HG02642 (cell line): ENCODE measurements around the gene LRP1B.

Source experiments
- ATAC-seq: cut with Tn5 transposase; IDR thresholded peaks from one replicate; pipeline ENCODE4 v1.9.1; 2021; ENCODE audit warnings: mild to moderate bottlenecking; ENCODE audit not compliant: unreplicated experiment, poor library complexity

The LRP1B gene

DNA sequence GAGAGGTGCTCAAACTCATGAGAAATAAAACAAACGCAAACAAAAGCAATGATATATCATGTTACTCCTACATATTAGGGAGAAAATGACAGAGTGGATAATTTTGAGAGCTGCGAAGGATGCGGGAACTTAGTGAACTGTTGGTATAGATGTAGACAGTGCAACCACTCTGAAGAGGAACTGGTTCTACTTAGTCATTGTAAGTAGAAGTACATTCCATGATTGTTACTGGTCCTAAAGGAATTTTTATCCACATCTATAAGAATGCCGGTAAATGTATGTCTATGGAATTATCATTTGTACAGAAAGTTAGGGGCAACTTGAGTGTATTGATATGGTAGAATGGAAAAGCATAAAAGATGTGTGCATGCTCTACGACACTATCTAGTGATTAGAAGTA lies 1238.4 kb downstream of the LRP1B start:
- no peak for ATAC-seq

DNA sequence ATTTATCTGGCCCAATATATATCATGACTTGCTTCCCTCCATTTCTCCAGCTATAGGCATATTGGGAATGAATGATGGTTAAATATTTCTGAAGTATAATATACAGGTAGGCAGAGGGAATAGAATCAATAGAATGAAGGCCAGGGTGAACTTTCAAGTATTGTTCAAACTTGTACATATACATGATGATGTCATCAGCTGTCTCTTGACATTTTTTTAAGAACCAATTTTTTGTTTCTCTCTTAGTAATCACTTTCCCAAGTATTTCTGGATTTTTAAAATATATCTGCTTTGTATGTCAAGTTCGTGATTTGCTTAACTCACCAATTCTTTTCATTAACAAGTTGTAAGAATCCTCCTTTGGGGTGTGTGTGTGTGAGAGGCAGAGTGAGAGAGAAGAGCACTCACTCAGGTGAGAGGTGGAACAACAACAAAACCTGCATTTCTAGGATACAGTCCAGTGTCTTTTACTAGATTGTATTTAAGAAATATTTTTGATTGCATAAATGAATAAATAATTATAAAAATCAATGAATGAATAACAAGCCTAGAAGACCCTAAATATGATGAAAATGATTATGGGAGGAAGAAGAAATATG lies 1239.1 kb downstream of the LRP1B start:
- ATAC-seq: no peak

DNA sequence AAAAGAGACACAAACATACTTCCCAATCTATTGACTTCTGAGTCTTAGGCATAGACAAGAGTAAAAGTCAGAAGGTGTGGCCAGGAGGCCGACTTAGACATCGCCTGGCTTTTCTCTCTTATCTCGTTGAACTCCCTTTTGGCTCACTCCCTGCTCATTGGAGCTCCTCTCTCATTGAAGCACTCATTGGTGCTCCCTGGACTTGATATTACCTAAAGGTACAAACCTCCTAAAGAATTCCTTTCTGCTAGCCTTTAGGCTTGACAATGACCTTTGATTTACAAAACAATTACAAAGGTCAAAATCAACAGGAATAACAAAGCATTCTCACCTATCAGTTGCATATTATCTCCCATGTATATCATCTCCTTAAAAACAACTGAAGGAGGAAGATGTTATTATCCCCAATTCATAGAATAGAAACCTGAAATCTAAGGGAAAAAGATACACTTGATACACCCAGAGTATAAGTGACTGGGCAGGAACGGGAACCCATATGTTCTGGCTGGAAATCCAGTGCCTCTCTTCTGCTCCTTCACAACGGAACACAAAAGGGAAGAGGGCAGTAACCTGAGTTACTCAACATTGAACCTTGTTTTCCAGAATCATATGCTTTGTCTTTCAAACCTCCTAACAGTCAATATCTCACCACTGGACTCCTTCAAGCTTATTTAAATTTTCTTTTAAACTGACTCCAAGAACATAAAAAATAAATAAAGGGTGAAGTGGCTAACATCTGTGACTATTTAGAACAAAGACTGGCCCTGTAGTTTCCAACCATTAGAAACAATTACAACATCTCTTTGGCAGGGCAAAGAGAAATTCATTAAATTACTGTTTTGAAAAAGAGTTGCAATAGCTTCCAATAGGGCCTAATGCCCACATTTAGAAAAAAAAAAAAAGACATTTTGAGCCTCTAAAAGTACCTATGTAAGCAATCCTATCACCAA lies 1247.9 kb downstream of the LRP1B start:
- no peak for ATAC-seq

DNA sequence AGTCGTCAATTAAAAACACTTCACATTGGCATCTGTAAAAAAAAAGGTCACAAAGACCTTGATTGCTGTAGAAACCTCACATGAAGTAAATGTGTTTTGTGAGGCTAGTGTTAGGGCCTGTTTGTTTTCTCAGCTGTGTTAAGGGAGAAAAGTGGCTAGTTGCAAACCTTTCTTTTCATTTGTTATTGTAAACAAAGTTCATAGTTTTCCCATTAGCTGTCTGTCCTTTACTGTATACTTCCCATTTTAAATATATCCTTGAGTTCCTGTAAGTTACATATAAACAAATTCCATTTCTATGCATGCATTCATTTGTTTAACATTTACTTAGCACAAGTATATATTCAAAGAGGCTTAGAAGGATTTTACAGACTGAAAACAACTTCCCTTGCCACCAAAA lies 1250.2 kb downstream of the LRP1B start:
- no peak for ATAC-seq

DNA sequence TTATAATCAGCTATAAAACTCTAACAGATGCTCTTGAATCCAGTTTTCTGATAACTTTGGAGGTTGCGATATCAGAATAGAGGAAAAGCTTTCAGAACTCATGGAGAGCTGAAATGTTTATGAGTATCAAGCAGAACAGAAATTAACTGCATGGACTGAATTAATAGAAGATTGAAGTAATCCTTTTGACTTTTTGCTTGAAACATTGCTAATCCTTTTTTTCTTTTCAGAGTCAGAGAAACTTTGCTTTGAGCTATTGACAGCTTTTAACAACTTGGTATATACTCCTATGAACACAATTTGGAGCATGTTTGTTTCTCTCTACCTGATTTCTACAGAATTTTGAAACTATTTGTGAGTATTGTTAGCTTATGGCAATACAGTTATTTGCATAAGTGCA lies 1254.8 kb downstream of the LRP1B start:
- no peak for ATAC-seq

DNA sequence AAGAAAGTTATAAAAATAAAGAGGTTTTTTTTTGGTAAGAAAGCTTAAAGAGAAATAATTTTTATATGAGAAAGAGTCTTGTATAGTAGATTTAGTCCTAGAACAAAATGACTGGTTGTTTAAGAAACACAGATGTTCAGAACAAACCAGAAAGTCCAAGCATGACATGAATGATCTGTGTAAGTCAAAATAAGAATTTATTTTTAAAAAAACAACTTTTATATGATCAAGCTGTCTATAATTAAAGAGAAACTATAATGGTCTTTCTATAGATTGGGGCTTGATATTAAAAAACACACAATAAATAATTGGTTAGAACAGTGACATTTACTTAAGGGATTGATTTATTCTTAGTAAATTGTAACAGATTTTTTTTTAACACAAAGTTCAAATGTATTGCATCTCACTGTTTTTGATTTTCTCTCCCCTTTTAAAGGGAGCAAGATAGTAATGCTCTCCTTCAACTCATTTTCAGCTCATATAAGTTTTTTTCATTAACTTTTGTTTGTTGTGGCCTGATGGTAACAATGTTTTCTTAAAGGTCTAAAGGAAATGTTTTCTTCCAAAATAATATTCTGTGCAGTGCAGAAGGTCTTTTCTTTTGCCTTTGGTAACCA lies 1256.8 kb downstream of the LRP1B start:
- ATAC-seq: no peak

DNA sequence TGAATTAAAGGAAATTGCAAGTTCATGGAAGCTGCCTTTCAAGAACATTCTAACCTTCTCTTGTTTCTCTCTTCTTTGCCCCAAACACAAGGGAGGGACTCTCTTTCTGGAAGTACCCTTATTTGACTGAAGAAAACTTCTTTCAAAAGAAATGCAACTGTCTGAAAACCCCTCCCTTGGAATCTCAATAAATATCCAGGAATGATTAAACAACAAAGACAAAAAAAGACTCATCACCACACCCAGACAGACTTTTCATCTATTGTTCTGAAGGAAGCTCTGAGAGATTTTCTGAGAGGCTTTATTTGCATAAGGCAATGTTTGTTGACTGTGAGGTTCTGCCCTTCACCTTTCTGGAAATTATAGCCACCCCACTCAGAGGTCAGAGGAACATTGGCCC lies 1260.9 kb downstream of the LRP1B start:
- ATAC-seq: no peak

DNA sequence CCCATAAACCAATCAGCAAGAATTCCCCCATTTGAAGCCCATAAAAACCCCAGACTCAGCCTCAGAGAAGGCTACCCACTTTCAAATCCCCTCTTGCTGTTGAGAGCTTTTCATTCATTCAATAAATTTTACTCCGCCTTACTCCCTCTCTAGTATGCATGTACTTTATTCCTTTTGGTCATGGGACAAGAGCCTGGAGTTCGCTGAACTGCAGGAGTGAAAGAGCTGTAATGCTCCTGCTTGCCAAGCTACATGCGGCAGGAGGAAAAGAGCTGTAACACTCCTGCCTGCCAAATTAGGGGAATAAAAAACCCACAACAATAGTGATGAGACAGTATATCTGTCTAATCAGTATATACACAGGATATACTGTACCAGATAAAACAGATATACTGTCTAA lies 1261.7 kb downstream of the LRP1B start:
- ATAC-seq: no peak

DNA sequence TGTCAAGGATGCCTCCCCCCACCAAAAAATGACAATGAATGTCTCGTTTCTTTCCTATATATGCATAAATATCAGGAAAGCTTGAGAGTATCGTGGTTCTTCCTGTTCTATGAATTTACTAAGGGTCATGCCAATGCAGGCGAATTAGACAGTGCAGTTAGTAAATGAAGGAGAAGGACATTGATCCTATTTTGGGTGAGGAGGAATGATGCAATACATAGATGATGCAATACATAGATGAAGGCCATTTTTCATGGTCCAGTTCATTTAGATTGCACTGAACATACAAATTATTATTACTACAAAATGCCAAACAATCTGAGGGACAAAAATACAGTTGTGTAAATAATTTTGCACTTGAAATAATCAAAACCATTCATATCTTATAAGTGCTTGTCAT lies 1265.0 kb downstream of the LRP1B start:
- ATAC-seq: no peak

DNA sequence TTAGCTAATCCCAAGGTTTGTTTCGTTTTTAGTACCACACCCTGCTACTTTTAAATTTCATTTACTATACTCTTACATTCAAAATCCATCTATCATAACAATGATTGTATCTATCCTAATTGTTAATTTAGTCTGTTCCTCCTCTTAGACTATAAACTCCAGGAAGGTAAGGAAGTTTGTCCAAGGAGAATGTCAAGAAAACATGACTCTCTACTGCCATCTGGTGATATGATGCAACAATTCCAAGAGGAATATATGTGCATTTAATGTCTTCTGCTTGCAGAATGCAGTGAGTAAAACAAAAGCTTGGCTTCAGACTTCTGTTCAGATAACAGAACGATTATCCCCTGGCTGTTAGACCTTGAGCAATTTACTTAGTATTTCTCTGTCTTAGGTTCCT lies 1267.1 kb downstream of the LRP1B start:
- ATAC-seq: peak; percentile 64

DNA sequence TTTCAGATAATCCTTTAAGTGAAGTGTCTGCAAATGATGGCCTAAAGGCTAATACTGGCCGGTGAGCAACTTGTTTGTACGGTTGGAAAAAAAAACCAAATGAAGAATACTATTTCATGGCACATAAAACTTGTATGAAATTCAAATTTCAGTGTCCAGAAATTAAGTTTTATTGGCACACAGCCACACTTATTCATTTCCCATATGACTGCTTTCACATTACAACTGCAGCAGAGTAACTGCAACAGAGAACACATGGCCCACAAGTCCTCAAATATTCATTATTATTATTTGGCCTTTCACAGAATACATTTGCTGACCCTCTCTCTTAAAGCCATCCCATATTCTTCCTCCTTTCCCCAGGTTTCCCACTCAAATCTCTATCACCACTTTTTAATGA lies 1268.6 kb downstream of the LRP1B start:
- no peak for ATAC-seq

DNA sequence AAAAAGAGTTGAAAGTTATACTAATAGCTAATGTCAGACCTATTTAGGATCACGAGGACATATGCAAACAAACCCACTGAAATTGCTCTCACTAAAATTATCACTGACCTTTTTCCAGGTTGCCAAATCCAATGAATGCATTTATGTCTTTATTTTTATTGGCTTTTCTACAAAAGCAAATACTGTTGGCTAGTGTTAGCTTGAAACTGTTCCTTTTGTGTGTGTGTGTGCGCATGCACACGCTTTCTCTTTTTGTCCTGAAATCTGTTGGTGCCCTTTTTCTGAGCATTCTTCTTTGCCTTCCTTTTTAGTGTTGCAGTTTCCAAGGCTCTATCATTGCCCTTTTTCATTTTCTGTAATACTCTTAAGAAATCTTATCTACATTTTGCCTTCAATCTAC lies 1269.2 kb downstream of the LRP1B start:
- ATAC-seq: no peak

DNA sequence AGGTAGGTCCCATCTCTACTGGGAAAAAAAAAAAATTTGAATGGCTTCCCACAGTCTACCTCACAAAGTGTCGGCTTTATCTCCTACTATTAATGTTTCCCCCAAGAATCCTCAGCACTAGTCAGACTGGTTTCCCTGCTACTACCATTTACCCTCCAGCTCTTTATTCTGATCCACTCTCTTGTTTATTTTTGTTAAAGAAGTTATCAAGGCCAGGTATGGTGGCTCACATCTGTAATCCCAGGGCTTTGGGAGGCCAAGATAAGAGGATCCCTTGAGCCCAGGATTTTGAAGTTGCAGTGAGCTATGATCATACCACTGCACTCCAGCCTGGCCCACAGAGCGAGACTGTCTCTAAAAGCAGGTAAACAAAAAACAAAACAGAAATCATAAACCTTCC lies 1275.3 kb downstream of the LRP1B start:
- no peak for ATAC-seq

DNA sequence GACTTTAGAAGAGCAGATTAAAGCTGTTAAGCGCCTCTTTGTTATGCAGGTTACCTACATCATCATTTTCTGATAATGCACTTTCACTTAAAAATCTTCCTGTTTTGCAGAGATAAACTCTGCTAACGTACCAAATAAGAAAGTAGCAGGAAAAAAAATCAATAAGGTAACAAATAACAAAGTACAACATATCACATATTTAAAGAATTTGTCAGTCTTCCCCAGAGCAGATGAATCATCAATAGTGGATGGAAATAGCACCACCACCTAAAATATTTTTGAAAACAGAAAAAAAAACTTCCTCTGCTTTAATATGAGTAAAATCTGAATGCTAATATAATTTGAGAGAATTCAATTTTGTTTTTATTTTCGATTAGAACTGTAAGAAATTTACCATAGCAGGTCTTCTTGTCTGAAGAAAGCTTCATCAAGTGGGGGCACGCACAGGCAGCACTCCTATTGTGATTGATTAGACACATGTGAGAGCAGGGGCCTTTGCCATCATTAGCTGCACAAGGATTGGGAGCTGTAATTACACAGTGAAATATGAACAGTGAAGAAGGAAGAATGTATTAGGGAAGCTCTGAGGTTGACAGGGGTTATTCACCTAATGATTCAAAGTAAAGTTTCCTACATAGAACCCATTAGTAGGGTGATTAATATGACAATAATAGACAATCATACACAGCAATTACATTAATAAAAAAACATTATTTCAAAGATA lies 1279.4 kb downstream of the LRP1B start:
- ATAC-seq: no peak

DNA sequence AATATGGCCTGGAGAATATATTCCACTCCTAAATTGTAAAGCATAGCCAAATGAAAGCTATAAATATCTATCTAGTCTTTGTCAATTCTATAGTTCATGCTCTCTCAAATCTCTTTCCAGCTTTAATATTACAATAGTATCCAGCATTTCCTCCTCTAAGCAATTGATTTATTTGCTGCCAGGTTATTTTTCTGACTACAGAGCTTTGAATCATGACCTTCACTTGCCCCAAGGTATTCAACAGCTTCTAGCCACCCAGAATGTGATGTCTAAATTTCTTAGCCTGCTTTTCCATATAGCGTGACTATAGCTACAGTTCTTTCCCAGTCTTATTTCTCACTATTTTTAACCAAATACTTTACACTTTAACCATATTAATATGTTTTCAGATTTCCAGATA lies 1287.6 kb downstream of the LRP1B start:
- no peak for ATAC-seq

DNA sequence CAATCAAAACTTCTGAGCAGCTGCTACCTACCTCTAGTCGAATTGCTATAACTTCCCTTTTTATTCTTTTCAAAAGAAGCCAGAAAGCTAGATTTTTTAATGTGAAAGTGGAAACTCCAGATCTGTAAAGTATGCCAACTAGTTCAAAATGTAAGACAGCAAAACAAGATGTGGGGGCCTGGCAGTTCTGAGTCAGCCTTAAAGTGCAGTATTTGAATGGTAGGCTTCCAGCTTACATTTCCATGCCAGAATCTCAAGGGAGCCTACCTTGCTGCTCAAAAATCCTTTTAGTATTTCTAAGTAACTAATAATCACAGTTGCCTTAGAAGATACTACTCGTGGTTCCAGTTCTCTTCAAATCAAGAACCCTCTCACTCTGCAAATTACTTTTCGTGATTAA lies 1288.7 kb downstream of the LRP1B start:
- no peak for ATAC-seq

DNA sequence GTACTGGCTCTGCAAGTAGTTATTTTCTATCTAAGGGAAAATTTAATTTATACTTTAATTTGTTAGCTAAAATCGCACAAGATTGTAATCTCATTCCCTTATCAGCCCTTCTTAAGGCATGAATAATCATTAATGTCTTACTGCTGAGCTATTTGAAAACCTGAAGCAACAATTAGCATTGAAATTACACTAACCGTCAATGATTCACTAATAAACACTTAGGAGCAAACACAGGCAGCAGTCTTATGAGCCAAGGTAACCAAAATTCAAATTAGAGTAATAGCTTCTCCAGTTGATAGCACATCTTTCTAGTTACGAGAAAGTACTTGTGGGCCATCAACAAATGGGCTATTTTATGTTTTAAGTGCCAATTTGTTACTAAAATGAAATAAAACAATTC lies 1289.7 kb downstream of the LRP1B start:
- ATAC-seq: no peak

DNA sequence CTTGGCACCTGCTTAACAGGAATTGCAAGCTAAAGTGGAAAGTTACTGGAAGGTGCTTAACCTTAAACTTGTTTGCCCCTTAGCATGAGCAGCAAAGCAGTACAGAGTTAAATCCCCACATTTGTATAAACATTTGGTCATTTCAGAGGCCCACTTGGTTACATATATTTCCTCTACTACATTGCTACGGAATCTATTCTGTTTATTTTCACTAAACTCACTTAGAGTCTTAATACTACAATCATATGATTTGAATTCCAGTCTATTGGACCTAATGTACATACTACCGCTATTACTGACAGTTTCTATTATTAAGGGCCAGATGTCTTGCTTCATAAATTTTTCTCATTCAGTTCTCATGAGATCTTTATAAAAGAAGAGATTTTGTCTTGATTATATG lies 1294.0 kb downstream of the LRP1B start:
- no peak for ATAC-seq

DNA sequence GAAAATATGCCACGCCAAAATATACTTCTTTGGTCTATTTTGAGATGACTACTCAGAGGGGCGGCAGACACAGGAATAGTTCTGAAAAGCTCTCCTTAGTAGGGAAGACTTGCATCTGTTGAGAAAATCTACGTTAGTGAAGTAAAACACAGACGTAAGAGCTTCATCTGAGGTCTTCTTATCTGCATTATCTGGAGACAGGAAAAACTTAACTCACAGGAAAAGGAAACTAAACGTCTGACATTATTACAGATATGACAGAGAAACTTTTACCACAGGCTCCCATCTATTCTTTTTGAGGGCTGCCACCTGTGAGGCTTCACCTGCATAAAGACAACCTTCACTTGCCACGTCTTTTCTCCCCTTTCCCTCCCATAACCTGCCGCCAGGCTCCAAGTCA lies 1295.7 kb downstream of the LRP1B start:
- ATAC-seq: no peak

DNA sequence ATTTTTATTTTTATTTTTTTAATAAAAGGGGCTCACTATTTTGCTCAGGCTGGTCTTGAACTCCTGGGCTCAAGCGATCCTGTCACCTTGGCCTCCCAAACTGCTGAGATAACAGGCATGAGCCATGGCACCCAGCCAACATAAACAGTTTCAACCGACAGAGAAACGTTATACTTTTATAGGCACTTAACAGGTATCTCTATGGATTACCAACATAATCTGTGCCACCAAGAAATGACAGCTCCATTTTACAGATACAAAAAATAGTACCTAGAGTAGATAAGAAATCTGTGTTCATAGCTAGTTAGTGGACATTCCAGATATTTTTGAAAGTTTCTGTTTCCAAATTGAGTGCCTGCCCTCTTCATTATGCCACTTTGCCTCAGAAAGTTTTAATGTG lies 1316.7 kb downstream of the LRP1B start:
- no peak for ATAC-seq

DNA sequence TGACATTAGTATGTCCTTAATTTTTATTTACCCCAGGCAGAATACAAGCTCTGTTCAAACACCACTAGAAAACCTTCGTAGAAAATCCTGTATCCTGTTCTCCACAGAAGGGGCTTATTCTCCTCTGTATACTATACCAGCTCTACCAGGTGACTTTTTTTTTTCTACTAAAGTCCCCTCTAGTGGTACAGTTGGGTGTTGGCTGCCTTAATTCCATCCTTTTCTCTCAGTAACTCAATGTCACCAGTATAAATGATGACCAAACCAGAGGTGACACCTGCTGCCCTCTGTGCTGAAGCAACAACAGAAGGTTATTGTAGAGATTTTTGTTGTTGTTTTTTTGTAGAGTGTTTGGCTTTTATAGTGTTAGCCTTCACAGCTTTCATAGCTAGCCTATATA lies 1322.0 kb downstream of the LRP1B start:
- ATAC-seq: no peak
